Neuronal stem cell (in vitro differentiated cells): ENCODE data around the gene MUSK.
A peak's percentile ranks its signal among the peaks of the same experiment; 100 is the strongest.

ENCODE experiments used
- DNase-seq: peaks from one replicate; pipeline ENCODE4 v3.0.0-alpha.2; 2013; ENCODE audit warnings: low spot score
- H2AFZ ChIP-seq: one replicate; pipeline ENCODE4 v1.6.1; 2013; ENCODE audit warnings: mild to moderate bottlenecking, low read length, inconsistent platforms
- H2AK5ac ChIP-seq: 2 replicates; pipeline ENCODE4 v1.6.1; 2013; ENCODE audit warnings: low read depth, mild to moderate bottlenecking, inconsistent platforms, low read length, moderate library complexity, mixed read lengths
- H2BK120ac ChIP-seq: 2 replicates; pipeline ENCODE4 v1.6.1; 2013; ENCODE audit warnings: low read depth, mild to moderate bottlenecking, inconsistent platforms, low read length, moderate library complexity, mixed read lengths
- H2BK12ac ChIP-seq: one replicate; pipeline ENCODE4 v1.6.1; 2013; ENCODE audit warnings: low read length, inconsistent platforms
- H2BK15ac ChIP-seq: 2 replicates; pipeline ENCODE4 v1.6.1; 2013; ENCODE audit warnings: mild to moderate bottlenecking, low read length, inconsistent platforms, mixed read lengths
- H2BK5ac ChIP-seq: one replicate; pipeline ENCODE4 v1.6.1; 2013; ENCODE audit warnings: inconsistent platforms, mild to moderate bottlenecking, low read length, moderate library complexity
- H3K14ac ChIP-seq: one replicate; pipeline ENCODE4 v1.6.1; 2013; ENCODE audit warnings: low read length, inconsistent platforms
- H3K18ac ChIP-seq: 2 replicates; pipeline ENCODE4 v1.6.1; 2013; ENCODE audit warnings: low read length, inconsistent platforms
- H3K23ac ChIP-seq: 2 replicates; pipeline ENCODE4 v1.6.1; 2013; ENCODE audit warnings: low read depth, mild to moderate bottlenecking, mixed read lengths, low read length, inconsistent platforms; ENCODE audit not compliant: poor library complexity
- H3K27ac ChIP-seq: replicated peaks from 3 replicates; pipeline ENCODE4 v1.5.1; 2013; ENCODE audit warnings: low read length, inconsistent platforms
- H3K27me3 ChIP-seq, 3 experiments: 2 replicates each; pipeline ENCODE4 v1.6.1; 2013; ENCODE audit warnings: low read length in 3 of 3, mild to moderate bottlenecking in 2 of 3, inconsistent platforms in 1 of 3, low read depth in 1 of 3, mixed read lengths in 1 of 3, moderate library complexity in 1 of 3; ENCODE audit not compliant: control insufficient read depth in 3 of 3, insufficient read depth in 3 of 3
- H3K36me3 ChIP-seq, 2 donors: replicated peaks in 1 of 2; 2 replicates each; pipeline ENCODE4 v1.6.1; 2013; ENCODE audit warnings: low read length in 2 of 2; ENCODE audit not compliant: control insufficient read depth in 2 of 2, insufficient read depth in 2 of 2
- H3K4ac ChIP-seq: 2 replicates; pipeline ENCODE4 v1.6.1; 2013; ENCODE audit warnings: inconsistent platforms, mild to moderate bottlenecking, low read length, moderate library complexity
- H3K4me1 ChIP-seq, 2 donors: 1 replicate in 1 of 2; 2 replicates in 1 of 2; pipeline ENCODE4 v1.6.1; 2013; ENCODE audit warnings: low read length in 2 of 2, low read depth in 1 of 2; ENCODE audit not compliant: control insufficient read depth in 2 of 2, insufficient read depth in 1 of 2
- H3K4me2 ChIP-seq: one replicate; pipeline ENCODE4 v1.6.1; 2013; ENCODE audit warnings: mild to moderate bottlenecking, low read length, inconsistent platforms; ENCODE audit not compliant: insufficient read depth, poor library complexity, severe bottlenecking
- H3K4me3 ChIP-seq, 2 donors: 2 replicates each; pipeline ENCODE4 v1.5.1; 2013; ENCODE audit warnings: low read length in 2 of 2, mild to moderate bottlenecking in 2 of 2, inconsistent platforms in 1 of 2, moderate library complexity in 1 of 2
- H3K79me1 ChIP-seq: one replicate; pipeline ENCODE4 v1.6.1; 2013; ENCODE audit warnings: low read depth, mild to moderate bottlenecking, inconsistent platforms, low read length, moderate library complexity
- H3K9ac ChIP-seq: one replicate; pipeline ENCODE4 v1.6.1; 2013; ENCODE audit warnings: mild to moderate bottlenecking, low read depth, low read length, inconsistent platforms; ENCODE audit not compliant: poor library complexity
- H3K9me3 ChIP-seq, 2 donors: replicated peaks in 1 of 2; 2 replicates each; pipeline versions ENCODE3 to v1.6.1; 2013; ENCODE audit warnings: low read length in 2 of 2, mild to moderate bottlenecking in 2 of 2, inconsistent platforms in 1 of 2, low read depth in 1 of 2, mixed read lengths in 1 of 2, moderate library complexity in 1 of 2; ENCODE audit not compliant: control insufficient read depth in 2 of 2, insufficient read depth in 1 of 2
- H4K8ac ChIP-seq: one replicate; pipeline ENCODE4 v1.6.1; 2013; ENCODE audit warnings: low read depth, mild to moderate bottlenecking, inconsistent platforms, low read length, moderate library complexity
- H4K91ac ChIP-seq: one replicate; pipeline ENCODE4 v1.6.1; 2013; ENCODE audit warnings: low read length, low read depth, mild to moderate bottlenecking, inconsistent platforms; ENCODE audit not compliant: poor library complexity
- WGBS, 2 donors: extraction: QIAGEN DNeasy Blood & Tissue Kit; methylation state at CpG; one replicate each; pipeline ENCODE4 v1.1.7; 2013; ENCODE audit warnings: missing lambda C conversion rate in 2 of 2, mixed read lengths in 1 of 2; ENCODE audit not compliant: insufficient read length in 2 of 2, insufficient replicate concordance in 1 of 2; ENCODE audit errors: extremely low coverage in 2 of 2; 5-methylcytosine and 5-hydroxymethylcytosine counted together

MUSK gene

GRCh38 chr9:110763568-110763967, 95.0 kb downstream of the MUSK start:
- Histone ChIP-seq H2AK5ac (no peak overlapping the region), H2BK15ac (no peak overlapping the region), H2BK5ac (no peak overlapping the region), H4K8ac (no peak overlapping the region), H3K27me3 (no peaks in the 10 kb centered on the region), H3K79me1 (no peaks in the 10 kb centered on the region), H3K4me3 (no peak overlapping the region), H3K18ac (no peak overlapping the region), H3K36me3 (no peaks in the 10 kb centered on the region), H2BK120ac (no peak overlapping the region), H3K27ac (no peak overlapping the region), H3K4me1 (peaks cover 0 to 12% of the 10 kb centered on the region in 2 donors), H2BK12ac (no peak overlapping the region), H3K14ac (no peak overlapping the region), H4K91ac (no peak overlapping the region), H3K4me2 (no peak overlapping the region), H3K9ac (no peak overlapping the region), H2AFZ (no peak overlapping the region), H3K4ac (no peak overlapping the region), H3K23ac (no peak overlapping the region), H3K9me3 (peaks cover 0 to 6% of the 10 kb centered on the region in 2 donors)
- no peak for DNase-seq
- no CpG with 5 or more reads among the region's 1 CpG for WGBS, 2 donors

- Histone ChIP-seq H3K4me3 (no peak overlapping the region), H2BK15ac (no peak overlapping the region), H3K79me1 (no peaks in the 10 kb centered on the region), H2BK12ac (no peak overlapping the region), H3K23ac (no peak overlapping the region), H2BK120ac (no peak overlapping the region), H3K9me3 (peaks cover 0 to 2% of the 10 kb centered on the region in 2 donors), H3K14ac (no peak overlapping the region), H3K4me1 (peaks cover 0 to 12% of the 10 kb centered on the region in 2 donors), H4K91ac (no peak overlapping the region), H2BK5ac (no peak overlapping the region), H3K4ac (no peak overlapping the region), H3K27me3 (no peaks in the 10 kb centered on the region), H3K9ac (no peak overlapping the region), H4K8ac (no peak overlapping the region), H3K27ac (no peak overlapping the region), H3K36me3 (no peaks in the 10 kb centered on the region), H3K4me2 (no peak overlapping the region), H3K18ac (no peak overlapping the region), H2AFZ (peak overlapping the region; percentile 55), H2AK5ac (no peak overlapping the region)
- no CpG with 5 or more reads among the region's 3 CpGs for WGBS, 2 donors
- DNase-seq, result no peak
Measured at GRCh38 chr9:110764006-110764405, 95.4 kb downstream of the MUSK start.

GRCh38 chr9:110765926-110766325, 97.3 kb downstream of the MUSK start:
- H3K18ac ChIP-seq, result no peak overlapping the region
- H3K79me1 ChIP-seq, result no peaks in the 10 kb centered on the region
- no peak for DNase-seq
- H3K9ac ChIP-seq, result no peak overlapping the region
- no peak overlapping the region for H3K14ac ChIP-seq
- no peak overlapping the region for H3K23ac ChIP-seq
- H3K4me3 ChIP-seq, result no peak overlapping the region
- H3K27ac ChIP-seq, result no peak overlapping the region
- H2AFZ ChIP-seq, result no peak overlapping the region
- no peaks in the 10 kb centered on the region for H3K9me3 ChIP-seq
- H3K27me3 ChIP-seq, result no peaks in the 10 kb centered on the region
- H2BK15ac ChIP-seq, result no peak overlapping the region
- no peak overlapping the region for H4K8ac ChIP-seq
- no peaks in the 10 kb centered on the region for H3K36me3 ChIP-seq
- H4K91ac ChIP-seq, result no peak overlapping the region
- H2AK5ac ChIP-seq, result no peak overlapping the region
- peaks cover 0 to 12% of the 10 kb centered on the region in 2 donors for H3K4me1 ChIP-seq
- H3K4ac ChIP-seq, result no peak overlapping the region
- no peak overlapping the region for H2BK120ac ChIP-seq
- no CpG with 5 or more reads among the region's 2 CpGs for WGBS, 2 donors
- H2BK12ac ChIP-seq, result no peak overlapping the region
- no peak overlapping the region for H3K4me2 ChIP-seq
- H2BK5ac ChIP-seq, result no peak overlapping the region

GRCh38 chr9:110767559-110768063, 99.0 kb downstream of the MUSK start:
- no peak overlapping the region for H2BK15ac ChIP-seq
- H3K4me2 ChIP-seq, result no peak overlapping the region
- no peak overlapping the region for H2AK5ac ChIP-seq
- H3K9ac ChIP-seq, result no peak overlapping the region
- no peak overlapping the region for H2BK5ac ChIP-seq
- no peaks in the 10 kb centered on the region for H3K79me1 ChIP-seq
- H3K27me3 ChIP-seq, result no peaks in the 10 kb centered on the region
- H2BK12ac ChIP-seq, result no peak overlapping the region
- no peak overlapping the region for H4K91ac ChIP-seq
- H3K23ac ChIP-seq, result no peak overlapping the region
- peaks cover 0 to 10% of the 10 kb centered on the region in 2 donors for H3K4me1 ChIP-seq
- DNase-seq, result no peak
- WGBS, 2 donors, result no CpG with 5 or more reads among the region's 6 CpGs
- H3K36me3 ChIP-seq, result no peaks in the 10 kb centered on the region
- H3K27ac ChIP-seq, result no peak overlapping the region
- H3K4me3 ChIP-seq, result no peak overlapping the region
- H3K18ac ChIP-seq, result no peak overlapping the region
- H3K14ac ChIP-seq, result no peak overlapping the region
- no peak overlapping the region for H2AFZ ChIP-seq
- no peak overlapping the region for H3K4ac ChIP-seq
- no peak overlapping the region for H4K8ac ChIP-seq
- no peaks in the 10 kb centered on the region for H3K9me3 ChIP-seq
- H2BK120ac ChIP-seq, result no peak overlapping the region
